HEK293 (cell line): ENCODE results near the gene CLIP1.

Experiments
- CTCF ChIA-PET: fragments of 350-600 bp; formaldehyde crosslinking; extraction: SDS; loops from one replicate; lab custom pipeline; 2021; ENCODE audit warnings: antibody characterized with exemption; lab: Yijun Ruan, JAX
- POLR2A ChIA-PET: fragments of 300-600 bp; formaldehyde crosslinking; extraction: SDS; loops from one replicate; lab custom pipeline; 2020; ENCODE audit warnings: antibody characterized with exemption, inconsistent platforms; lab: Yijun Ruan, JAX
- H3K27ac ChIP-seq: fragments of 200-500 bp; sonication (Bioruptor generic); 2 replicates; pipeline ENCODE4 v1.5.1; 2014; ENCODE audit warnings: low read depth, low read length, control low read depth, inconsistent platforms; ENCODE audit errors: extremely low read depth
- H3K36me3 ChIP-seq, 2 experiments: fragments of 200-500 bp in 1 of 2; sonication (Bioruptor generic) in 1 of 2; 1 replicate in 1 of 2; 2 replicates in 1 of 2; pipeline ENCODE4 v1.5.1; 2014 to 2017; ENCODE audit warnings: inconsistent platforms in 2 of 2, low read length in 2 of 2; ENCODE audit not compliant: control insufficient read depth in 2 of 2, insufficient read depth in 1 of 2
- H3K4me1 ChIP-seq: fragments of 200-500 bp; sonication (Bioruptor generic); 2 replicates; pipeline ENCODE4 v1.5.1; 2014; ENCODE audit warnings: mild to moderate bottlenecking, low read length, inconsistent platforms; ENCODE audit not compliant: control insufficient read depth, insufficient read depth
- H3K4me3 ChIP-seq: 2 replicates; pipeline ENCODE4 v1.5.1; 2011; ENCODE audit warnings: low read depth, mild to moderate bottlenecking, control low read depth, low read length, moderate library complexity
- H3K9me3 ChIP-seq: fragments of 200-500 bp; sonication (Bioruptor generic); 2 replicates; pipeline ENCODE4 v1.5.1; 2014; ENCODE audit warnings: low read depth, low read length, inconsistent platforms; ENCODE audit not compliant: control insufficient read depth, insufficient read depth
- BCL6B ChIP-seq: fragments of 450-650 bp; formaldehyde crosslinking; IDR thresholded peaks from 2 replicates; pipeline ENCODE4 v1.5.1; 2017; ENCODE audit warnings: missing biosample characterization, missing genetic modification characterization
- GLI2 ChIP-seq: fragments of 450-650 bp; formaldehyde crosslinking; IDR thresholded peaks from 2 replicates; pipeline ENCODE4; 2017; ENCODE audit warnings: missing biosample characterization, missing genetic modification characterization, low read depth, borderline replicate concordance
- IKZF3 ChIP-seq: fragments of 450-650 bp; IDR thresholded peaks from 2 replicates; pipeline ENCODE4 v1.5.0; 2018; ENCODE audit warnings: missing biosample characterization, mild to moderate bottlenecking, missing genetic modification characterization, moderate library complexity
- PRDM1 ChIP-seq: fragments of 450-650 bp; formaldehyde crosslinking; IDR thresholded peaks from 2 replicates; pipeline ENCODE4; 2016; ENCODE audit warnings: missing biosample characterization, missing genetic modification characterization
- PRDM6 ChIP-seq: fragments of 450-650 bp; formaldehyde crosslinking; IDR thresholded peaks from 2 replicates; pipeline ENCODE4 v1.5.1; 2017; ENCODE audit warnings: missing biosample characterization, missing genetic modification characterization
- SCRT1 ChIP-seq: fragments of 450-650 bp; formaldehyde crosslinking; IDR thresholded peaks from 2 replicates; pipeline ENCODE4 v1.5.1; 2016; ENCODE audit warnings: missing biosample characterization, missing genetic modification characterization, borderline replicate concordance
- SP2 ChIP-seq: fragments of 450-650 bp; formaldehyde crosslinking; IDR thresholded peaks from 2 replicates; pipeline ENCODE4 v1.5.1; 2016; ENCODE audit warnings: missing biosample characterization, missing genetic modification characterization
- YY2 ChIP-seq: fragments of 450-650 bp; formaldehyde crosslinking; IDR thresholded peaks from 2 replicates; pipeline ENCODE4 v1.5.1; 2016; ENCODE audit warnings: missing biosample characterization, missing genetic modification characterization
- ZBTB20 ChIP-seq: fragments of 450-650 bp; formaldehyde crosslinking; IDR thresholded peaks from 2 replicates; pipeline ENCODE4 v1.5.1; 2016; ENCODE audit warnings: missing biosample characterization, missing genetic modification characterization
- ZNF169 ChIP-seq: fragments of 450-650 bp; formaldehyde crosslinking; IDR thresholded peaks from 2 replicates; pipeline ENCODE4 v1.5.1; 2016; ENCODE audit warnings: missing biosample characterization, missing genetic modification characterization
- ZNF2 ChIP-seq: fragments of 450-650 bp; formaldehyde crosslinking; IDR thresholded peaks from 2 replicates; pipeline ENCODE4 v1.5.1; 2016; ENCODE audit warnings: missing biosample characterization, missing genetic modification characterization
- ZNF23 ChIP-seq: fragments of 450-650 bp; formaldehyde crosslinking; IDR thresholded peaks from 2 replicates; pipeline ENCODE4 v1.5.1; 2016; ENCODE audit warnings: missing biosample characterization, missing genetic modification characterization, borderline replicate concordance
- ZNF24 ChIP-seq: fragments of 450-650 bp; formaldehyde crosslinking; IDR thresholded peaks from 2 replicates; pipeline ENCODE4 v1.5.1; 2016; ENCODE audit warnings: missing biosample characterization, missing genetic modification characterization
- ZNF391 ChIP-seq: fragments of 450-650 bp; formaldehyde crosslinking; IDR thresholded peaks from 2 replicates; pipeline ENCODE4 v1.5.1; 2016; ENCODE audit warnings: low read depth, missing biosample characterization, missing genetic modification characterization, borderline replicate concordance
- ZNF394 ChIP-seq: fragments of 450-650 bp; formaldehyde crosslinking; IDR thresholded peaks from 2 replicates; pipeline ENCODE4 v1.5.1; 2016; ENCODE audit warnings: missing biosample characterization, missing genetic modification characterization, mild to moderate bottlenecking, moderate library complexity, borderline replicate concordance
- ZNF488 ChIP-seq: fragments of 450-650 bp; formaldehyde crosslinking; IDR thresholded peaks from 2 replicates; pipeline ENCODE4 v1.5.1; 2016; ENCODE audit warnings: missing biosample characterization, missing genetic modification characterization
- ZNF529 ChIP-seq: fragments of 450-650 bp; formaldehyde crosslinking; IDR thresholded peaks from 2 replicates; pipeline ENCODE4 v1.5.1; 2017; ENCODE audit warnings: missing genetic modification characterization, missing biosample characterization; ENCODE audit not compliant: insufficient replicate concordance
- ZNF530 ChIP-seq: fragments of 450-650 bp; formaldehyde crosslinking; IDR thresholded peaks from 2 replicates; pipeline ENCODE4 v1.5.1; 2016; ENCODE audit warnings: low read depth, missing biosample characterization, missing genetic modification characterization
- ZNF610 ChIP-seq: fragments of 450-650 bp; formaldehyde crosslinking; IDR thresholded peaks from 2 replicates; pipeline ENCODE4 v1.5.1; 2016; ENCODE audit warnings: missing biosample characterization, missing genetic modification characterization, borderline replicate concordance
- ZNF677 ChIP-seq: fragments of 450-650 bp; IDR thresholded peaks from 2 replicates; pipeline ENCODE4 v1.5.0; 2018; ENCODE audit warnings: missing biosample characterization, mild to moderate bottlenecking, missing genetic modification characterization, moderate library complexity
- ZNF704 ChIP-seq: fragments of 450-650 bp; formaldehyde crosslinking; IDR thresholded peaks from 2 replicates; pipeline ENCODE4 v1.5.1; 2016; ENCODE audit warnings: missing biosample characterization, missing genetic modification characterization
- ZNF707 ChIP-seq: fragments of 450-650 bp; formaldehyde crosslinking; IDR thresholded peaks from 2 replicates; pipeline ENCODE4 v1.5.1; 2016; ENCODE audit warnings: missing biosample characterization, missing genetic modification characterization
- ZNF776 ChIP-seq: fragments of 450-650 bp; formaldehyde crosslinking; IDR thresholded peaks from 2 replicates; pipeline ENCODE4 v1.5.0; 2017; ENCODE audit warnings: missing biosample characterization, missing genetic modification characterization, borderline replicate concordance
- ZNF785 ChIP-seq: fragments of 450-650 bp; formaldehyde crosslinking; IDR thresholded peaks from 2 replicates; pipeline ENCODE4 v1.5.1; 2016; ENCODE audit warnings: missing biosample characterization, missing genetic modification characterization
- ZNF830 ChIP-seq: fragments of 450-650 bp; IDR thresholded peaks from 2 replicates; pipeline ENCODE4 v1.5.0; 2018; ENCODE audit warnings: missing biosample characterization, missing genetic modification characterization, low read depth, mild to moderate bottlenecking, moderate library complexity
- ZSCAN23 ChIP-seq: fragments of 450-650 bp; formaldehyde crosslinking; IDR thresholded peaks from 2 replicates; pipeline ENCODE4 v1.5.1; 2016; ENCODE audit warnings: missing biosample characterization, missing genetic modification characterization
- ZSCAN30 ChIP-seq: fragments of 450-650 bp; IDR thresholded peaks from 2 replicates; pipeline ENCODE4 v1.5.1; 2018; ENCODE audit warnings: missing biosample characterization, mild to moderate bottlenecking, missing genetic modification characterization, moderate library complexity
- ZXDB ChIP-seq: fragments of 450-650 bp; formaldehyde crosslinking; IDR thresholded peaks from 2 replicates; pipeline ENCODE4 v1.5.1; 2016; ENCODE audit warnings: missing biosample characterization, missing genetic modification characterization
- TF ChIP-seq, protein P1 (sequence below): fragments of 450-650 bp; formaldehyde crosslinking; IDR thresholded peaks from 2 replicates; pipeline ENCODE4 v1.5.1; 2017; ENCODE audit warnings: missing biosample characterization, missing genetic modification characterization

The CLIP1 gene

GRCh38 chr12:122266230-122266901, 156.1 kb downstream of the CLIP1 start, which contains the start of gene VPS33A:
Gene VPS33A, minus strand, starts transcription at chr12:122266494. Its CDS starts 86 bp downstream, at chr12:122266408.
- Histone ChIP-seq H3K9me3 (no peaks in the 10 kb centered on the region), H3K27ac (peak within 1 kb of the TSS; percentile 60), H3K4me3 (peak within 1 kb of the TSS; percentile 95), H3K4me1 (no peaks in the 10 kb centered on the region), H3K36me3 (peaks cover 12 to 21% of the 10 kb centered on the region in 2 experiments)
- POLR2A ChIA-PET: interaction anchor here (0.7 to 1.1 kb wide), 6 partner anchors 9 to 203 kb away, joined by 3 to 5 read pairs (median 4); no protein-coding TSS in a partner anchor
- CTCF ChIA-PET: interaction anchor here (0.7 kb wide), 1 partner anchor 70 kb away, joined by 3 read pairs; no protein-coding TSS in a partner anchor
- TF ChIP-seq ZNF704 (tag by site-specific recombination) (peak; percentile 98), BCL6B (tag by site-specific recombination) (no peak), ZNF610 (tag by site-specific recombination) (peak; percentile 79), YY2 (tag by site-specific recombination) (peak; percentile 96), ZNF488 (tag by site-specific recombination) (peak; percentile 61), ZNF530 (tag by site-specific recombination) (no peak), ZXDB (tag by site-specific recombination) (peak; percentile 99), SCRT1 (tag by site-specific recombination) (peak; percentile 76; the same call in 1 of the 2 replicates), PRDM1 (tag by site-specific recombination) (no peak), ZNF707 (tag by site-specific recombination) (no peak), SP2 (tag by site-specific recombination) (peak; percentile 82), ZSCAN23 (tag by site-specific recombination) (no peak), ZNF785 (tag by site-specific recombination) (peak; percentile 88; the same call in 1 of the 2 replicates), ZNF677 (tag by site-specific recombination) (no peak), ZNF24 (tag by site-specific recombination) (peak; percentile 99), ZNF776 (no peak), GLI2 (tag by site-specific recombination) (no peak), ZNF2 (tag by site-specific recombination) (peak; percentile 94), ZNF529 (no peak), ZBTB20 (tag by site-specific recombination) (peak; percentile 100), ZNF391 (tag by site-specific recombination) (peak; percentile 97), PRDM6 (tag by site-specific recombination) (no peak; the same call in 1 of the 2 replicates), IKZF3 (peak; percentile 59; the same call in 1 of the 2 replicates), ZNF23 (tag by site-specific recombination) (no peak), ZNF169 (no peak), ZNF394 (tag by site-specific recombination) (peak; percentile 78), ZNF830 (tag by site-specific recombination) (no peak), ZSCAN30 (tag by site-specific recombination) (no peak; the same call in 1 of the 2 replicates)
- TF ChIP-seq, protein P1, sequence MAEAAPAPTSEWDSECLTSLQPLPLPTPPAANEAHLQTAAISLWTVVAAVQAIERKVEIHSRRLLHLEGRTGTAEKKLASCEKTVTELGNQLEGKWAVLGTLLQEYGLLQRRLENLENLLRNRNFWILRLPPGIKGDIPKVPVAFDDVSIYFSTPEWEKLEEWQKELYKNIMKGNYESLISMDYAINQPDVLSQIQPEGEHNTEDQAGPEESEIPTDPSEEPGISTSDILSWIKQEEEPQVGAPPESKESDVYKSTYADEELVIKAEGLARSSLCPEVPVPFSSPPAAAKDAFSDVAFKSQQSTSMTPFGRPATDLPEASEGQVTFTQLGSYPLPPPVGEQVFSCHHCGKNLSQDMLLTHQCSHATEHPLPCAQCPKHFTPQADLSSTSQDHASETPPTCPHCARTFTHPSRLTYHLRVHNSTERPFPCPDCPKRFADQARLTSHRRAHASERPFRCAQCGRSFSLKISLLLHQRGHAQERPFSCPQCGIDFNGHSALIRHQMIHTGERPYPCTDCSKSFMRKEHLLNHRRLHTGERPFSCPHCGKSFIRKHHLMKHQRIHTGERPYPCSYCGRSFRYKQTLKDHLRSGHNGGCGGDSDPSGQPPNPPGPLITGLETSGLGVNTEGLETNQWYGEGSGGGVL (tag by site-specific recombination): peak; percentile 37; the same call in 1 of the 2 replicates
